Midbrain (tissue), 1 donor: ENCODE measurements around the gene CBR3.
"Not testable (repeated sequence)": the region's sequence is repeated elsewhere in the genome, so short reads cannot be mapped to it uniquely, and the experiment has no call there.

Experiments
- DNase-seq: peaks from one replicate; lab custom pipeline; 2025; lab: John Stamatoyannopoulos, UW

Gene CBR3

DNA sequence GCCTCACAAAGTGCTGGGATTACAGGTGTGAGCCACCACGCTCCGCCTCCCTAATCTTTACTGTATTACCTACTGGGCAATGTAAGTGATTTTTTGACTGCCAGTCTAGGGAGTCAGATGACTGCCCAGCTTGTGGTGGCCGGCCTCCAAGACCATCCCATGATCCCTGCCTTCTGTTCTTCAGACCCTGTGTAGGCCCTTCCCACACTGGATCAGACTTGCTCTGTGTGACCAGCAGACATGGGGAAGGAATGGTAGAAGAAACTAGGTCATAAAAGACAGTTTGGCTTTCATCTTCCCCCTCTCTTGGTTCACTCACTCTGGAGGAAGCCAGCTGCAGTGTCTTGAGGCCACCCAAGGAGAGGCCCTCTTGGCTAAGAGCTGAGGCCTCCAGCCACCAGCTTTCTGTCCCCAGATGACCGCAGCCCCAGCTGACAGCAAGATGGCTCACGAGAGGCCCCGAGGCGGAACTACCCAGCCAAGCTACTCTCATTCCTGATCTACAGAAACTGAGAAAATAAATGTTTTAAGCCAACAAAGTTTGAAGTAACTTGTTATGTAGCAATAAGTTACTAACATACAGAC, 14.5 kb upstream of the CBR3 start:
- DNase-seq = peak; percentile 11

DNA sequence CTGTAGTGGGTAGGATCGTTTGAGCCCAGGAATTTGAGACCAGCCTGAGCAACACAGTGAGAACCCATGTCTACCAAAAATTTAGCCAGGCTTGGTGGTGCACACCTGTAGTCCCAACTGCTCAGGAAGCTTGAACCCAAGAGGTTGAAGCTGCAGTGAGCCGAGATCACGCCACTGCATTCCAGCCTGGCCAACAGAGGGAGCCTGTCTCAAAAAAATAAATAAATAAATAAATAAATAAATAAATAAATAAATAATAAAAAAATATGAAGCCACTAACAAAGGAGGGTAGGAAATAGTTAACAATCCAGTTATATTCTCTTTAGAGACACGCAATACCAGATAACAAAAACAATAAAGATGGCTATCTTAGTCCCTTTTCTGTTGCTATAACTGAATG, 11.9 kb upstream of the CBR3 start:
- DNase-seq = no peak

GRCh38 chr21:36124395-36124794, 10.5 kb upstream of the CBR3 start:
- no peak for DNase-seq

- DNase-seq = peak; percentile 47
Measured at GRCh38 chr21:36125512-36126207, 9.2 kb upstream of the CBR3 start.

DNA sequence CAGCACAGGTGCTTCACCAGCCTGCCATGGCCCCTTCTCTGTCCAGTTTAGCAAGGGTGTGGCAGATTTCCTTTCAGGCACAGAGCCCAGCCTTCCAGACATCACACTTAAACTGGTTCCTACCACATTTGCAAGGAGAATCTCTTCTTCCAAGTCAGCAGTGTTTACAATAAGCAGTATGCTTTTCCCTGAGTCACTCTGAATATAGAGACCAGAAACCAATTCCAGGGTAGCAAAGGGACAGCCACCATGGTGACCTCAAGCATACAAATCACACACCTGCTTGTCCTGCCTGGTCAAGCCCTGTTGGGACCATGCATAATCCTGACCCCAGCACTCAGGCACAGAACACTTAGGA, 8.7 kb upstream of the CBR3 start:
- DNase-seq = no peak

DNA sequence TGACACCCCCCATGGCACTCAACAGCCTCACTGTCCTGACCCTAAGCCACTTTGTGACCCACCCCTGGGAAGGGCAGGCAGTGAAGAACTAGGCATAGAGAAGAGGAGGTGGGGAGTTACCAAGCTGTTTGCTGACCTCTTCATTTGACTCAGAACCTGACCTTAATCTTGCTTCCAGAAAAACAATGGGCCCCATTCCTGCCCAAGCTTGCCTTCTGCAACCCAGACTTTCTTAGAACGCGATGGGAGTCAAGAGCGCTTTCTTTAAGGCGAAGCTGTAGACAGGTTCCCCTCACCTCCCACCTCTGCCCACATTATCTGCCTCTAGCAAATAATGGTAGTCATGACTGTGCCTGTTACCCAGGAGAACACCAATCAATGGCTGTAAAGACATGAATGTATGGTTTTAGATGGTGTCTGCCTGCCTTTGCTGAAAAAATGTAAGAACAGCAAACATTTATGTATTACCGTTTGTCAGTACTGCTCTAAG, 8.2 kb upstream of the CBR3 start:
- no peak for DNase-seq

DNA sequence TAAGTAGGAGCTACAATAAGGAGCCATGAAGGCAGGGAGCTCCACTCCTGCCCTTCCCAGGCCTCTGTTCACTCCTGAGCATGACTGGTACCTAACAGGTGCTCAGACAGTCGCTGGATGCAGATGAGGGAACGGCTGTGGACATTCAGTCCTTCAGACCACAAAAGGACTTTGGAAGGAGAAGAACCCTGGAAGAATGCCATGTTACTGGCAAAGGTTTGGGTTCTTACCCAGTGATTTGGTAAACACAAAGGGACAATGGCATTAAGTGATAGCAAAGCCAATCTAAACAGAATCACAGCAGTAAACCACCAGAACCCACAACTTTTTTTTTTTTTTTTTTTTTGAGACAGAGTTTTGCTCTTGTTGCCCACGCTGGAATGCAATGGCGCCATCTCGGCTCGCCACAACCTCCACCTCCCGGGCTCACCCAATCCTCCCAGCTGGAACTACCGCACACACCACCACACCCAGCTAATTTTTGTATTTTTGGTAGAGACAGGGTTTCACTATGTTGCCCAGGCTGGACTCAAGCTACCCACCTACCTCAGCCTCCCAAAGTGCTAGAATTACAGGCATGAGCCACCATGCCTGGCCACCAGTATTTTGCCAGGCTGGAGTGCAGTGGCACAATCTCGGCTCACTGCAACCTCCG, 7.5 kb upstream of the CBR3 start:
- no peak for DNase-seq

- no peak for DNase-seq
Measured at GRCh38 chr21:36127977-36128376, 6.9 kb upstream of the CBR3 start.

GRCh38 chr21:36129219-36129618, 5.7 kb upstream of the CBR3 start:
- no peak for DNase-seq

- DNase-seq = not testable (repeated sequence)
Measured at GRCh38 chr21:36130414-36130762, 4.5 kb upstream of the CBR3 start.

- not testable (repeated sequence) for DNase-seq
Measured at GRCh38 chr21:36130839-36131238, 4.0 kb upstream of the CBR3 start.

DNA sequence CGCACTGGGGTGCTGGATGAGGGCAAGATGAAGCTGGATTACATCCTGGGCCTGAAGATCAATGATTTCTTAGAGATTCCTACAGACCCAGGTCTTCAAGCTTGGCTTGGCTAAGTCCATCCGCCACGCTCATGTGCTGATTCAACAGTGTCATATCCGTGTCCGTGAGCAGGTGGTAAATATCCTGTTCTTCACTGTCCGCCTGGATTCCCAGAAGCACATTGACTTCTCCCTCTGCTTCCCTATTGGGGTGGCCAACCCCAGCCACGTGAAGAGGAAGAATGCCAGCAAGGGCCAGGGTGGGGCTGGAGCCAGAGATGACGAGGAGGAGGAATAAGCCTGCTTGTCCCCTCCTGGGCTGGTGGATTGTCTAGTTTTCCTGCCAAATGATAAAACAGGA, 2.2 kb upstream of the CBR3 start:
- DNase-seq = no peak

DNA sequence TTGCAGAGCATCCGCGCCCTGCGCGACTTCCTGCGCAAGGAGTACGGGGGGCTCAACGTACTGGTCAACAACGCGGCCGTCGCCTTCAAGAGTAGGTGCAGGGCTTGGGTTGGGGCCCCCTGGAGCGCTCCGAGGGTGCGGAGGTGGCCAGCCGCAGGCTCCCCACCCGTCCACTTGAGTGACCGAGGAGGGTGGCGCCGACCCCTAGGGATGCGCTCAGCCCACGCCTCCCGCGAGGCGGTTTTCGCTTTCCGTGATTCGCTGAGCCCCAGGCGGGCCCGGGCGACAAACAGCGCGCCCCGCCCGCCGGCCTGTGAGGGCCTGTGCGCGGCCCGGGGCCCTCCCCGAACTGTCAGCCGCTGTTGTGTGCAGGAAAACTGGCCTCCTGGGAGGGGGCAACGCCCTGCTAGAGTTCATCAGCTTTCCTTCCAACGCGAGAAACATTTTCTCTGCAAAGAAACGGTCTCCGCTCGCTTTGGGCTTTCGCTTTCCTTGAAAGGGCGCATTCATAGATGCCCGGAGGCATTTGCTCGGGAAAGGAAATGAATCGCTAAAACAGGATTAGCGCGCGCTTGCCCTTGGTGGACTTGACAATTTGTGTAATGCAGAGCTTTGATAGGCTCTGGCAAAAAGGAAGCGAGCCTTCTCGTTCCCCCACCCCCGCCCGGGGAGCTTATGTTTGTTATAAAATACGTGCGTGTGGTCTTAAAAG, 668 bp downstream of the CBR3 start:
- peak; percentile 73 for DNase-seq

DNA sequence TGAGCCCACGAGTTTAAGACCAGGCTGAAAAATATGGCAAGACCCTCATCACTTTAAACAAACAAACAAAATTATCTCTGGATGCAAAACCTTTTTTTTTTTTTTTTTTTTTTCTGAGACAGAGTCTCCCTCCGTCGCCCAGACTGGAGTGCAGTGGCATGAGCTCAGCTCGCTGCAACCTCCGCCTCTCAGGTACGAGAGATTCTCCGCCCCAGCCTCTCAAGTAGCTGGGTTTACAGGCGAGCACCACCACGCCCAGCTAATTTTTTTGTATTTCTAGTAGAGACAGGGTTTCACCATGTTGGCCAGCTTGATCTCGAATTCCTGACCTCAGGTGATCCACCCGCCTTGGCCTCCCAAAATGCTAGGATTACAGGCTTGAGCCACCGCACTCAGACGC, 4.9 kb downstream of the CBR3 start:
- DNase-seq = not testable (repeated sequence)

DNA sequence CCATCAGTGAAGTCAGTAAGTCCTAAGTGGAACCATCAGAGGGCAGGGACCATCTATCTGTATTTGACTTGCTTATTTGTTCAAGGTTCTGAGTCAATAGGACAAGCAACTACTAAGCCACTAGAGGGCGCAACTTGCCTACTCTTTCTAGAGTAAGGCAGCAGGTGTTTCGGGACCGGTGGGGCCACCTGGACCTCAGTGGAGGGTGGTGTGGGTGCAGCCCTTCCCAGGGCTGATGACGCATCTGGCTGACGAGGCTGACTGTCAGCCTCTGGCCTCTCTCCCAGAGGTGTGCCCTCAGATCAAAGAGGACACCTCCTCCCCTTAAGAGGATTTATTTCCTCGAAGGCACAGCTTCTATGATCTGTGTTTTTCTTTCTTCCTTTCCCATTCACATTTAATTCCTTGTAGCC, 6.6 kb downstream of the CBR3 start:
- DNase-seq = peak; percentile 87

GRCh38 chr21:36144233-36144632, 9.4 kb downstream of the CBR3 start:
- DNase-seq = not testable (repeated sequence)

DNA sequence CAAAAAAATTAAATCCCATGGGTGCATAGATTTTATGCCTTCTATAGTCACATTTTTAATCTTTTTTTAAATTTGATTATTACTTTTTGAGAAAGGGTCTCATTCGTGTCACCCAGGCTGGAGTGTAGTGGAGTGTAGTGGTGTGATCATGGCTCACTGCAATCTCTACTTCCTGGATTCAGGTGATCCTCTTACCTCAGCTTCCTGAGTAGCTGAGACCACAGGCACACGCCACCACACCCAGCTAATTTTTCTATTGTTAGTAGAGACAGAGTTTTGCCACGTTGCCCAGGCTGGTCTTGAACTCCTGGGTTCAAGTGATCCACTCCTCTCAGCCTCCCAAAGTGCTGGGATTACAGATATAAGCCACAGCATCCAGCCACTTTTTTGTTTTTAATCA, 10.4 kb downstream of the CBR3 start:
- DNase-seq = no peak

GRCh38 chr21:36147911-36148310, 13.0 kb downstream of the CBR3 start:
- no peak for DNase-seq

GRCh38 chr21:36148886-36149285, 14.0 kb downstream of the CBR3 start:
- no peak for DNase-seq

DNA sequence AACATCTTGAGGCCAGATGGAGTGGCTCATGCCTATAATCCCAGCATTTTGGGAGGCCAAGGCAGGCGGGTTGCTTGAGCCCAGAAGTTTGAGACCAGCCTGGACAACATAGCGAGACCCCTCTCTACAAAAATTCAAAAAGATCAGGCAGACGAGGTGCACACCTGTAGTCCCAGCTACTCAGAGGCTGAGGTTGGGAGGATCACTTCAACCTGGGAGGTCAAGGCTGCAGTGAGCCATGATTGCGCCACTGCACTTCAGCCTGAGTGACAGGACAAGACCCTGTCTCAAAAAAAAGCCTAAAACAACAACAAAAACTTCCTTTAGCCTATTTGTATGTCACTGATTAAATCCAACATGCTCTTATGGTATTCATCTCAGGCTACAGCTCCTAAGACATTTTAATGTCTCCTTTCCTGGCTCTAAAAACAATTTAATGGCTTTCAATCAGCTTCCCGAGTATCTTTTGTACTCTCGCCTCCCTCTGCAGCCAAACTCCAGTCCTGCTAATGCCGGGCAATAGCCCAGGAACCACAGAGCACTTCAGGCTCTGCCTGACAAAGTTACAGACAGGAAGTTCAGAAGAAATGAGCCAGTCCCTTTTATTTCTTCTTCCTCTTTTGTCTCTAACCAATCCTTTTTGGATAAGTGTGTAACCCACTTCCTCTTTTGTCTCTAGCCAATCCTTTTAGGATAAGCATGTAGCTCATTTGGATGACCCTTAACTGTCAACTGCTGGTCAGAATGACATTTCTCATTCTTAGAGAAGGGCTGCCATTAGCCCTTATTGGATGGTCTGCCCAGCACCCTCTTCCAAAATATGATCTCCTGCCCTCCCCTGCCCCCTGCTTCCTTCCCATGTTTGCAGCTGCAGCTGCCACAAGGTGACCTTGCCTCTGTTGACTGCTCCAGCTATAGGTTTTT, 15.2 kb downstream of the CBR3 start:
- DNase-seq = peak; percentile 63

DNA sequence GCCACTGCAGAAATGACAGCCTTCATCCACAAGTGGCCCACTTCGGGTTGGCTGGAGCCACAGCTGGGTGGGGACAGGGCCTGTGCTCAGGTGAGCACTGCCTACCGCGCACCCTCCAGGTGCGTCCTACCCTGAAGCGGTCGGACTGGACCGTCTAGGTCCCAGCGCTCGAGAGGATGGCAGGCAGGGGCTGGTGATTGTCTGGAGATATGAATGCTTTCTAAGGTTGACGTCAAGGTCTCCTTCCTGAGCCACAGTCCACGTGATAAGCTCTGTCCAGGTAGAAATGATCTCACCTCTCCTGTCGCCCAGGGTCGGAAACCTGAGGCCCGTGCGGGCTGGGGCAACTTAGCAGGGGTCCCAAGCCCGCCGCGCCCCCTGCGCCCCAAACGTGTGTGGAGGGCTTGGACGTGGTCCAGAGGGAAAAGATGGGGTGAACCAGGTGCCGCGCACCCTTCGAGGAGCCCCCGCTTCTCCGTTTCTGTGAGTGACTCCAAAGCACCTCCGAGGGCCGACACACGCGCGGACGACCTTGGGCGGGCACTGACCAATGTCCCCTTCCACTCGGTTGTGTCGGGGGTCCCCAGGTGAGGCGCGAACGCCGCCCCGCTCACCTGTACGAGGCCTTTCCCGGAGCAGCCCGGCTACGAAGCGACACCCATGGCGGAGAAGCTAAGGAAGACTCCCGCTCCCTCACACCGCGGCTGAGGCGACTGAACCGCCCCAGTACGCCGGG, 20.9 kb downstream of the CBR3 start:
- DNase-seq = no peak
